Ureter (tissue), 1 donor: ENCODE measurements around the gene MYL2. TPM values are rescaled to one million over a fixed set of nuclear protein-coding genes. Genes with fewer than 3 reads are reported as not detected.

Source experiments
- DNase-seq: peaks from one replicate; pipeline ENCODE4 v3.0.0-alpha.2; 2020; ENCODE audit warnings: low spot score
- total RNA-seq: library from RNA; stranded (reverse); gene quantifications from one replicate; pipeline ENCODE4 v1.2.4, GENCODE V29; 2023
- donor health status: DM: yes; HTN: yes; CAD: no.

Gene MYL2
- total RNA-seq, 1 donor from 2014 or later: 6.2 TPM

DNA sequence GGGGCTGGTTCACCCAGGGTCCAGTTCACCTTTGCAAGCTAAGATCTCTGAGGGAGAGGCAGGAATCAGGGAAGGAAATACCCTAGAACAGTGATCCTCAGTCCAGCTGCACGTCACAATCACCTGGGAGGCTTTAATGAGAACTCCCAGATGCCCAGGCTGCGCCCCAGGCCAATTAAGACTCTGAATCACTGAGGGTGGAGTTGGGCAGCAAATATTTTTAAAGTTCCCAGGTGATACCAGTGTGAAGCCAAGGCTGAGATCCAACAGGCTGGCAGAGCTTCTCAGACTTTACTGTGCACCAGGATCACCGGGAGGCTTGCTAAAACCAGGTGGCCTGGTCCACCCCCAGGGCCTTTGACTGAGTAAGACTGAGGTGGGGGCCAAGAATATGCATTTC lies 23.8 kb downstream of the MYL2 start:
- no peak for DNase-seq

GRCh38 chr12:110893956-110894355 lies 26.4 kb downstream of the MYL2 start:
- DNase-seq: no peak

DNA sequence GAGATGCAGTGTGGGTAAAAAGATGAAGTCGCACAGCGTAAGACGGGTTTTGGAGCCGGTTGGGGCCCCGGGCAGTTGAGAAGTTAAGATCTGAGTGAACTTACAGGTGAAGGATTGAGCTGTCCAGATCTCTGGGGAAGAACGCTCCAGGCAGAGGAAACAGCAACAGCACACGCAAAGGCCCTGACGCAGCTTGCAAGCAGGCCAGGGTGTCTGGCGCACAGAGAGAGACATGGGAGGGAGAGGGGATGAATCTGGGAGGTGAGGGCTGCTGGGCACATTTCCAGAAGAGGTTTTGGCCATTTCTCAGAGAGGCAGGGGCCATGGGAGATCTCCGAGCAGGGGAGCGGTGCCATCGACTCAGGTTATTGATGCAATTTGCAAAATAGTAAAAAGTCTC lies 31.0 kb downstream of the MYL2 start:
- DNase-seq: no peak

DNA sequence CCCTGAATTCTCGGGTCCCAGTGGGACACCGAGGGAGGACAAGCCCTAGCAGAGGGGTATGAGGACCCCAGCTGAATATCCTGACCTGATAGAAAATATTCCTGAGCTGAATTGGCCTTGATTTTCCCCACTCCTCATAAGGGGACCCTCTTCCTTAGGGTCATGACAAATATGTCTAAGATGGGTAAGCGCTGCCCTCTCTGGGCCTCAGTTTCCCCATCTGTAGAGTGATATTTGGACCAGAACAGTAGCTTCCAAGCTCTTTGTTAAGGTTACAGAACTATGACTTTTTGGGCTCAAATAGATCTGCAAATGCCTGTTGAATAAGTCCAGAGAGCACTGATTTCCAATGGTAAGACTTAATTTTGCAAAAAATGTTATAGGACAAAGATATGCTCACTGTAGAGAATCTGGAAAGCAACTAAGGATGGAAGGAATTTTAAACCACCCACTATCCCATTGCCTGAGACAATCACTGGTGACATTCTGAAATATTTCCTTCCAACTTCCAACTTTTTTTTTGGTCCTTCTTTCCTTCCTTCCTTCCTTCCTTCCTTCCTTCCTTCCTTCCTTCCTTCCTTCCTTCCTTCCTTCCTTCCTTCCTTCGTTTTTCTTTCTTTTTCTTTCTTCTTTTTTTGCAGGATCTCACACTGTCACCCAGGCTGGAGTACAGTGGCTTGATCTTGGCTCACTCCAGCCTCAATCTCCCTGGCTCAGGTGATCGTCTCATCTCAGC lies 32.0 kb downstream of the MYL2 start:
- no peak for DNase-seq

GRCh38 chr12:110885152-110885840 lies 35.1 kb downstream of the MYL2 start:
- no peak for DNase-seq

DNA sequence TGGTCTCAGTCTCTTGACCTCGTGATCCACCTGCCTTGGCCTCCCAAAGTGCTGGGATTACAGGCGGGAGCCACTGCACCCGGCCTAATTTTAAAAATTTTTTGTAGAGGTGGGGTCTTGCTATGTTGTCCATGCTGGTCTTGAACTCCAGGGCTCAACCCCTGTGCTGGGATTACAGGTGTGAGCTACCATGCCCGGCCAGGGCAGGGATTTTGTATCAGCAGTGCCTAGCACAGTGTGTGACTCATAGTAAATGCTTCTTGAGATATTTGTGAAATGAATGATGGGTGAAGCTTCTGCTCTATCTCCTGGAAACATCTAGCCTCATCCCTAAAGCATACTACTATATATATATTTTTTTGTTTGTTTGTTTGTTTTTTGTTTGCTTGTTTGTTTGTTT lies 37.1 kb downstream of the MYL2 start:
- no peak for DNase-seq

GRCh38 chr12:110880651-110881050 lies 39.7 kb downstream of the MYL2 start:
- no peak for DNase-seq

GRCh38 chr12:110874781-110875180 lies 45.6 kb downstream of the MYL2 start:
- DNase-seq: no peak

GRCh38 chr12:110874351-110874750 lies 46.0 kb downstream of the MYL2 start:
- DNase-seq: no peak

GRCh38 chr12:110872100-110872499 lies 48.3 kb downstream of the MYL2 start:
- no peak for DNase-seq

GRCh38 chr12:110869803-110870202 lies 50.6 kb downstream of the MYL2 start:
- no peak for DNase-seq

GRCh38 chr12:110869026-110869425 lies 51.4 kb downstream of the MYL2 start:
- no peak for DNase-seq

GRCh38 chr12:110865521-110865920 lies 54.9 kb downstream of the MYL2 start:
- no peak for DNase-seq

DNA sequence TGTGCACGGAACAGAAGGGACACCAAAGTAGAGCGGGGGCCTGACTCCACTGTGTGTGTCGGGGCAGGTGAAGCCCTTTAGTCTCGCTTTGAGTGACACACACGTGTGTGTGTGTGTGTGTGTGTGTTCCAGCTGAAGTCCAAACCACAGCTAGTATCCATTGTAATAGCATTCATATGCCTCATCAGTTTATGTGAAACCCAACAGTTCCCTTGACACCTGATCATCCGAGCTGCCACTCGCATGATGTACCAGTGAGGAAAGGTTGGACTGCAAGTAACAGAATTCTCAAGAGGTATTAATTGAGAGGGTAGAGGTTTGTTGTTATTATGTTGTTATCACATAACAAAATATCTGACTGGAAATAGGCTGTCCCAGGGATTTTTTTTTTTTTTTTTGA lies 57.2 kb downstream of the MYL2 start:
- no peak for DNase-seq

DNA sequence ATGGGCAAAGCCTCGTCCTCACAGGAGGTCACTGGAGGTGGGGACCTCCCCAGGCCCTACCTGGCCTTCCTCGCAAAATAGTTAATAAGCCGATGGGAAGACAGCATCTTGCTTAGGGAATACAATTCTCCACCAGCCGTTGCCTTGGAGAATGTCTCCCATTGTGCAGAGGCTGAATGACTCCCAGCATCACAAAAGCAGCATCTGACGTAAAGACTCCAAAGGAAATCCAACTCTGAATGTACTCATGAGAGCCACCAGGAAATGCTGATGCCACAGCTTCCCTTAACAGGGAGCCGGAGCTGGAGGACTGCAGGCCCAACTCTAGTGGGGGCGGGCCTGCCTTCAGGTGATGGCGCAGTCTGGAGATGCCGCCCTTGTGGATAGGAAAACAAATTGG lies 58.0 kb downstream of the MYL2 start:
- DNase-seq: no peak

- no peak for DNase-seq
Observed at GRCh38 chr12:110861729-110862128, 58.6 kb downstream of the MYL2 start.

Other genes starting within 250 kb of the MYL2 start
- 4.2 TPM for gene HVCN1, start 231.5 kb downstream of the MYL2 start, total RNA-seq
- 107 TPM for gene PPP1CC, start 177.7 kb downstream of the MYL2 start, total RNA-seq
- not detected for gene CCDC63, start 73.6 kb downstream of the MYL2 start, total RNA-seq
- gene CUX2, start 113.6 kb upstream of the MYL2 start, total RNA-seq: 0.23 TPM